HG02981 (cell line): ENCODE data around the gene SIX3.

ENCODE experiments used
- ATAC-seq: cut with Tn5 transposase; IDR thresholded peaks from one replicate; pipeline ENCODE4 v1.9.1; 2021; ENCODE audit warnings: mild to moderate bottlenecking, moderate library complexity; ENCODE audit not compliant: unreplicated experiment

The SIX3 gene

DNA sequence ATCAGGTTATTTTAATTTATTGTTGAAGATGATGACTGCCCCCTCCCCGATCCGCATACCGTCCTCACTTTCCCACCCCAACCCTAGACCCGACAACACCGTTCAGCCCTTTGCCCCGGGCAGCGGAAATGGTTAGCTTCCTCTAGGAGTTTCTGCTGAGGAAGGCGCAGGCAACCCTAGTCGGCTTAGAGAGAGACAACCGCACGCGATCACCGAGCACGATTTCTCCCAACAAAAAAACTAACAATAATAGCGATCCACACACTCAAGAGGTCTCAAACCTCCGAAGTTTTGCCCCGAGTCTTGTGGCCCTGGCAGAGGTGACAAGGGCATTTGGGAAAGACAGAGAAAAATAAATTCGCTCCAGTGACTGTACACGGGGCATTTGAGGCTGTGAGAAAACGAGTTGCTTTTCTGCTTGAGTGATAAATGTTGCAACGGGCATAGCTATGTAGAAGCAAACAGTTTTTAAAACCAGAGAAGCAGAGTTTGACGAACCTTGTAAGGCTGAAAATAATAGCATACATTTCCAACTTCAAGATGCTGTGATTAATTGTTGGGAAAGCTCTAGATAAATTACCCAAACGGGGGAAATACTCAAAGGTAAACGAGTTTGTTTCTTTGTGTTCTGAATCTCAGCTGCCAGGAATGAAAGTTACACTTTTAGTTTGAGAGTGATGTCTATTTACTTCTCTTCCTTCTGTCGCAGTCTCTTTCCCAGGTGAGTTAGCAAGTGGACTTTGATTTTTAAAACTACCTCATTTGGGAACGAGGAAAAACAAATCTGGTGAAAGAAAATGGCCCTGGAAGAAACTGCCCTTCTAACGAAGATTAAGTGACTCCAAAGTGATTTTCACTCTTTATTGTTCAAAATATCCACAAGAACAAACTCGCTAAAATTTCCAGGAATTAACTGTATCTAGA lies 11.0 kb upstream of the SIX3 start:
- no peak for ATAC-seq

DNA sequence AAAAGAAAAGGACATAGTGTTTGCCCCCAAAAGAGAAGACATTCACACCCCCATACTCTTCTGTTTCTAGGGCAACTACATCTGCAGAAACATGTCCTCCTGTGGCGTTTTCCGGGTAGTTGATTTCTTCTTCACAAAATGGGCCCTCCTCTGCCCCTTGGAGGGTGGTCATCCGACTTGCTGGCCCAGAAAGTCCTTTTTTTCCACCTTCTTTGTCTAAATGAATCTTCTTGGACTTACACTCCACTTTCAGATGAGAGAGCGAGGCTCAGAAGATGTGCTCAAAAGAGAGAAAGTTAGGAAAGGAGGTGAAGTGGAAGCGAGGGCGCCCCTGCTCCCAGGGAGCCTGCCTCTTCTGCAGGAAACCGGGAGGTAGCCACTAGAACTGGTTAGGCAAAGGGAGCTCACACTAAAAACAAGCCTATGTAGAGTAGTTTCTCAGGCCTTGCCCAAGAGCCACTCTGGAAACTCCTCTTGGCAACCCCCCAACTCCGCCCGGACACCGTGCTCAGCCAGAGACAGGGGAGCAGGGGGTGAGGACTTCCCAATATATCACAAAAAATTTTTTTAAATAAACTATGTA lies 10.2 kb upstream of the SIX3 start:
- ATAC-seq = no peak

DNA sequence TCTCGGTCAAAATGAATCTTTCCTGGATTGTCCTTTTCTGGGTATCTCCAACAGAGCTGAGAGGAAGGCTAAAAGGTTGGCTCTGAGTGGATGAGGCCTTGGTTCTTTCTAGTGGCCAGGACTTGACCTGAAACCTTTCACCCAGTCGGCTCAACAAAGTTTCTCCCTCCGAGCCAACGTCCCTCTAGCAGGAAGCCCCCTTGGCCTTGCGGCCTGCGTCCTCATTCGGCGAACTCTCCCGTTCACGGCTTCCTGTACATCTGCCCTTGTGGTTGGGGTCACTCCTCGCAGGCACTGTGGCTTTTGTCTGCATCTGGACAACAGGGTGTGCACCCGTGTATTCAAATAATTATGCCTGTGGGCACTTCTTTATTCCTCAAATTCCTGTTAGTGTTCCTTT lies 9.4 kb upstream of the SIX3 start:
- no peak for ATAC-seq

DNA sequence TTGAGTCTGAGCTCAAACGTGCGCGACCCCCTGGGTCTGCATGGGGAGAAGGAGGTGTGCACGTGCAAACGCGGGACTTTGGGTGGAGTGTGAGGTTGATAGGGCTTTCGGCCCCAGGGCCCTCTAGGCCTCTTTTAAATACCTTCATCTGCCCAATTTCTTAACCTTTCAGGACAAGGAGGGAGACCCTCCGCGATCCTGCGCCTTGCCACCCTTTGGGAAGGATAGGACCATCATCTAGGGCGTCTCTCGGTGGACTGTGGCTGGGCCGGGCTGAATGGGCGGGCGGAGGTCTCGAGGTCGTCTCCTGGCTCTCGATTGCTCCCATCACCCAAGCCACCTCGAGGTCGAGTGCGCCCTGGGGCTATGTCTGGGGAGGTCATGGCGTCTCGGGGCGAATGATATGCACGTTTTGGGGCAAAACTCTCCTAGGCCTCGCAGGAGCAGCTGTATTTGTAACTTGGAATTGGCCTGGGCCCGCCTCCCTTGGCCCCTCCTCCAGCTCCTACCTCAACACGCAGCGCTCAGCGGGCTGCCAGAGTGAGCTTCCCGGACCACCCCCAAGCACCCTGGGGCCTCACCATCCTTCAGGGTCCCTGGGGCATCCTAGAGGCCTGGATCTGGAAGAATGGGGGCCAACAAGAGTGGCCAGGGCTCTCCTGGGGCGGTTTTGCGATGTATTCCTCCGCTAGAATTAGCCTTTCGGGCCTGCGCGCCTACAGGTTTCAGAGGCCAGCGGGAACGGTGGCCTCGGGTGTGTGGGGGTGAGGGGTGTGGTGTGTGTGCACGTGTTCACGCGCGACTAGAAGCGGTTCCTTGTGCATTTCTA lies 8.7 kb upstream of the SIX3 start:
- ATAC-seq = no peak

DNA sequence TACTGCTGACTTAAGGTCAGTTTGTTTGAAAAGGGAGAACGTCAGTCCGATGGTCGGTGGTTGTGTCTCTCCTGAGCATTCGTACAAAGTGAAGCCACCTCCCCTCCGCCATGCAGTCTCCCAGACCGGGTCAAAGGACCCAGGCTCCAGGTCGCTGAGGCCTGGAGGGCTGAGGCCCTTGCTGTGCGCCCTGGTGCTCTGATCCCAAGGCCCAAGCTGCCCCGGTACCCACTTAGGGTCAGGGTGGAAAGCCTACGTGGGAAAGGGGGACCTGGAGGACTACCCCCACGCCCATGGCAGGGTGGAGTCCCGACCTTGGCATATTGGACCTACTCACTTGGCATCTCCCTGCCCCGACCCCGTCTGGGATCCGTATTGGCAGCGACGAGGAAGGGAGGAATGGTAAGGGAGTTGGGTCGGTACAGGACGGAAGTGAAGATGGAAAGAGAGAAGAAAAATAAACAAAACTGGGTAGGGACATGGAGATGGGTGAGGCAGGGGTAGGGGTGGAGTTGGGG lies 8.0 kb upstream of the SIX3 start:
- no peak for ATAC-seq

DNA sequence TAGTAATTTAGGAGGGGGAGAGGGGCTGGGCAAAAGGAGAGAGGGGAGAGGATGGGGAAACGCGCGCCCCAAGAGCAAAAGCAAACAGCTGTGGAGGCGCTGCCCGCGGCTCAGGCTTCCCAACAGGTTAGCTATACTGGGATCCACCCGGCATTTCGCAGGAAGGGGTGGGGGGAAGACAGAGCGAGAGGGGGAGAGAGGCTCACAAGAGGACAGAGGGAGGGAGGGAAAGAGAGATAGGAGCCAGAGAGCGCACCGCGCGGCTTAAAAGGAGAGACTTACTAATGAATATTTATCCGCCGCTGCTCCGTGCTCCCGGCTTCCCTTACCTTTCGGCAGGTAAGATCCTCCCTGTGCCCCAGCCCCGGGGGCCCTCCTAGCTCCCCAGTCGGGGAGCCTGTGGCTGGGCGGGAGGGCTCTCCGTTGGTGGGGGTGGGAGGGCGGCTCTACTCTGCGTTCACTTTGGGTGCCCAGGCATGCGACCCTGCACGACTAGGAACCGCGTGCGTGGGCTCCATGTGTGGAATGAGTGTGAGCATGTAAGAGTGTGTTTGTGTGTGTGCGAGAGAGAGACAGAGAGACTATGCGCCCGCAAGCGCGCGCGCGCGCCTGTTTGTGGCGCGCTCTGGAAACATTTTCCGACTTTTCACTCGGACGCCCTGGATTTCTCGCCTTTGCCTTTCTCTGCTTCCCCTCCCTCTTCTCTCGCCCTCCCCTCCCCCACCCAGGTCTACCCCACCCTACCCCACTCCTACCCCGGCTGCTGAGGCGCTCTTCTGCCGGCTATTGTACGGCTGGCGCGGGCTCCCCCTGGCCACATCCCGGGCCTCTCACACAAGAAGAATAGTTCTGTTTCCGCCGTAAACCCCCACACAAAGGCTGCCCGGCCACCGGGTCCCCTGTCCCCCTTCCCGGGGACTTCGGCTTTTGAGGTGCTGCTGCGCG lies 7.2 kb upstream of the SIX3 start:
- no peak for ATAC-seq

DNA sequence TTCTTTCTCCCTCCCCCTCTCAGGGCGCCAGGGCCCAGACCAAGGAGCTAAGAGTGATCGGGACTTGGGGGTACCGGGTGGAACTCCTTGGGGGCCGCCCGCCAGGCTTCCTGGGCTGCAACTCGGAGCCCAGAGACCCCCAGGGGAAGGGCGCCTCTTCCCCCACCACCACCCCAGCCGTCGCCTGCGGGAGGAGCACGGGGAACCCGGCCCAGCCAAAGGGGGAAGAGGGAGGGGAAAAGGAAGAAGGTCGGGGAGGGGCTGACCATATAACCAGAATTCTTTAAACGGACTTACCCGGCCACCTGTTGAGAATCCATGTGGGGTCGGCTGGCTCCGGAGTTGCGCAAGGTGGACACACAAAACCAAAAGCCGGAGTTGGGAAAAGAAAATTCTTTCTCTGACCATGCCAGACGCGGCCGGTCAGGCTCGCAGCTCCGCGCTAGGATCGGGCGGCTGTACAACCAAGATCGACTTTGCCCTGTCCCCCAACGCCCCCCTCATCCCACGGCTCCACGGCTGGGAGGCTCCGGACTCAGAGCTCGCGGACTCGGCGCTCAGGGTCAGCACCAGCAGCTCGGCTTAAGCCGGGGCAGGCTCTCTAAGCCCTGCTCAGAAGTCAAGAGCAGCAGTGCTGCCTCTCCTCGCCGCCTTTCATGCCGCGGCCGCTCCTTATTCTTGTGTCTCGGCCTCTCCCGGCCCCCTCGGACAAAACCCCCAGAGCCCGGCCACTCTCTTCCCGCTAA lies 6.3 kb upstream of the SIX3 start:
- ATAC-seq = no peak

DNA sequence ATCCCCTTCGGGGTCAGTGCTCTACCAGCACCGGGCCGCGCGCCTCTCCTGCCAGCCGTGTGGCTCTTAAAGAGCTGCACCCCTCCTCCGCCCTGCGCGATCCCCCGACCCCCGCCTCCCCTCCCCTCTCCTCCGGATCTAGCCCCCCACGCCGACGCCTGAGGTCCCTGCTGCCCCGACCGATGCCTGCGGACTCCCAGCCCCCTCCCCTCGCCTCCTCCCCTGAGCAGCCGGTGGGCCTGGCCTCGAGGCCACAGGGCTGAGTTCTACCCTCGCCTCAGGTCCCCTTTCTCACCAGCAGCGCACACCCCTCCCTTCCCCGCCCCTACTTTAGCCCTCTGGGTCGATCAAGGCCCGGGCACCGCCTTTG lies 5.8 kb upstream of the SIX3 start:
- ATAC-seq = no peak

DNA sequence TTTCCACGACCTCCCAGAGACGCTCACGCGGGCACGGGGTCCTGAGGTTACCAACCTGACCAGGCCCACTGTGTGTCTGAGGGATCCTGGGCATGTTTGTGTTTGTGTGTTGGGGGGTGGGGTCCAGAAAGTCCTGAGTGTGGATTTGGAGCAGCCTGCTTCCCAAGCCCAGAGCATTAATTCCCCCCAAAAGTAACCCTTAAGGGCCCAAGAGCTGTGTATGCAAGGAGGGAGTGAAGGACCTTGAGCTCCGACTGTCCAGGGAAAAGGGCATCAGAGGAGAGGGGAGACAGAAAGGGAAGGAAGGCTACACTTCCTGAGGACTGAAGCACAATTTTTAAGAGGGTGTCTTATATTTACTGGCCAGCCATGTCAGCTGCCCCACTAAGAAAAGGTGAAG lies 5.2 kb upstream of the SIX3 start:
- ATAC-seq = no peak

DNA sequence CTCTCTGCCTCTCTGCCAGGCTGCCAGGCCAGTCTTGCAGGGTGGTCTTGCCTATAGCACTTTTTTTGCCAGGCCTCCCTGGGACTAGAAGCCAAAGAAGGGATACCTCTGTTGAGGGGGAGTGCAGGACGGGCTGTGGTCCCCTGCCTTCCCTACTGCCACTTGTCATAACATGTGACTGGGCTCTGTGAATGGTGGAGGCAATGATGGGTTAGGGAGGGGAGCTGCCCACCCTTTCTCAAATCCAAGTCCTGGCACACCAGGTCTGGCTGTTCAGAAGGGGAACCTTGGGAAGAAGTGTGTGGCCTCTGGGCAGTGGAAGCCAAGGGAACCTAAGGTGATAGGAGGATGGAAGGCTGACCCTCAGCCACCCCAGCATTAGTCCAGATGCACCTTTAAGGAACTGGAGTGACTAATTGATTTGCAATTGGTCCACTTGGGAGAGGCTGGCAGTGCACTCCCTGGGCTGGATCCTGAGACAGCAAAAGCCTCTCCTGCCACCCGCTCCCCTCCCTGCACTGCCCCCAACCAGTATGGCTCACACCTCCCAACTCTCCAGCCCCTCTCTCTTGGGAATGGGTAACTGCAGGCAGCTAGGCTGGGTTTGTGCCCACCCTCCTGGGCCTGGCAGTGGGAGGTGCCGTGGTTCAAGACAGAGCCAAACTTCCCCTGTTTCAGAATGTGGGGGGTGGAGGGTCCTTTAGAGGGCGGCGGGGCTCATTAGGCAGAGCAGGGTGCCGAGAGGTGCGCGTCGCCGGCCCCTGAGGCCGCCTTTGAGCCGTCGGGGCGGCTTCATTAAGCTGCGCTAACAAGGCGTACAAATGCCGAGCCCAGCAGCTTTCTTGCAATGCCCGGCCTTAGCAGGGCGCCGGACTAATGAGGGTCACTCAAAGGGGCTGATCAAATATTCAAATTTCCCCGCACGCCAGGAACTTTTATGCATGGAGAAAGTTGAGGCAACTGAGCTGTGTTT lies 4.5 kb upstream of the SIX3 start:
- no peak for ATAC-seq

DNA sequence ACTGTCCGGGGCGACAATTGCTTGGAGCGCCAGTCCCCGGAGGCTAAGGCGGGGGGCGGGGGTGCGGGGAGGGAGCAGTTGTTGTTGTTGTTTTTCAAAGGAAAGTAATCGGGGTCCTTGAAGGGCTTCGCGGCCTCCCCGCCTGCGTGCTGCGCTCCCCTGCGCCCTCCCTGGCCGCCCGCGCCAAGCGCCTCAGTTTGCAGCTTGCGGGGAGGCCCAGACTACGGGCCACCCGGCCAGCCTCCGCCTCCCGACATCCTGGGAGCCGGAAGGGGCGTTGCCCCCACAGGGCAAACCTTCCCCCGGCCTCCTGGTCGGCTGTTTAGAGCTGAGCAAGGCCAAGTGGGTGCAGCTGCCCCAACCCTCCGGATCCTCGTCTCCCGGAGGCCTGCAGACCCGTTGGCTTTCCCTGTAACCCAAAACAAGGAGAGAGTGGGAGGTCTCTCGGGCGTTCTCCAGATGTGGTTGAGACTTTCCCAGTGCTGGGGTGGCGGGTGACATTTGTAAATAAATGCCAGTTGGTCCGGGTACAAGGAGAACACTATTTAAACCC lies 3.7 kb upstream of the SIX3 start:
- no peak for ATAC-seq

DNA sequence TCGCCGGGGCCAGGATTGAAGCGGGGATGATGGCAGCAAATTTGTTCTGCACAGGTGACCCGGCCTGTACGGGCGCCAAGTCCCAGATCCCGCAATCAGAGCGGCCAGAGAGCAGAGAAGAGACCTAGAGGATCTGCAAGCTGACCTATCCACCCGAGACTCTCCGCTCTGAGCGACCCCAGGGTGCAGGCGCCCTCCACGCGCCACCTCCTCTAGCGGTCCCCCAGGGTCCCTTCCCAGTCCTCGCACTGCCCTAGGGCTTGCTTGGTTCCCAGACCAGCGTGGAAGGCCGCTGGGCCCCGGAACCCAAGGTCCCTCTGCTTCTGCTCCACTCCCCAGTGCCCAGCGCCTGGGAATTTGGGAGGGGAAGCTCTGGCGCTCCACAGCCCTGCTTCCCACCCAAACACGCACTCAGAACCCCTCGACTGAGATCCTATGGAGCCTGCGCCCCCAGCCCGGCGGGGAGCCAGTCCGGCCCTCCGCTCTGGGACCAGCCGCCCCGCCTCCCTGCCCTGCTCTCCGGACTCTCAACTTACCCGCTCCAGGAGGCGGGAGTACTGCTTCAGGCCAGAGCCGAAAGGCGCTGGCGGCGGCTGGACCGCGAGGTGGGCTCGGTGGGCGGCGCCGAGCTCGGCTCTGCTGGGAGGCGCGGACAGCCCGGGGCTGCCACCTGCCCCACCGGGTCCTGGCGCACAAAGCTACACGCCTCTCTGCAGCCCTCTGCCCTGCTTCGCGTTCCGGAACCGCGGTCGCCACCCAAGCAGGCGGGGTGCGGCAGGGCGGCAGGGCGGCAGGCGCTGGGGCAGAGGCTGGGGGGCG lies 3.0 kb upstream of the SIX3 start:
- no peak for ATAC-seq

DNA sequence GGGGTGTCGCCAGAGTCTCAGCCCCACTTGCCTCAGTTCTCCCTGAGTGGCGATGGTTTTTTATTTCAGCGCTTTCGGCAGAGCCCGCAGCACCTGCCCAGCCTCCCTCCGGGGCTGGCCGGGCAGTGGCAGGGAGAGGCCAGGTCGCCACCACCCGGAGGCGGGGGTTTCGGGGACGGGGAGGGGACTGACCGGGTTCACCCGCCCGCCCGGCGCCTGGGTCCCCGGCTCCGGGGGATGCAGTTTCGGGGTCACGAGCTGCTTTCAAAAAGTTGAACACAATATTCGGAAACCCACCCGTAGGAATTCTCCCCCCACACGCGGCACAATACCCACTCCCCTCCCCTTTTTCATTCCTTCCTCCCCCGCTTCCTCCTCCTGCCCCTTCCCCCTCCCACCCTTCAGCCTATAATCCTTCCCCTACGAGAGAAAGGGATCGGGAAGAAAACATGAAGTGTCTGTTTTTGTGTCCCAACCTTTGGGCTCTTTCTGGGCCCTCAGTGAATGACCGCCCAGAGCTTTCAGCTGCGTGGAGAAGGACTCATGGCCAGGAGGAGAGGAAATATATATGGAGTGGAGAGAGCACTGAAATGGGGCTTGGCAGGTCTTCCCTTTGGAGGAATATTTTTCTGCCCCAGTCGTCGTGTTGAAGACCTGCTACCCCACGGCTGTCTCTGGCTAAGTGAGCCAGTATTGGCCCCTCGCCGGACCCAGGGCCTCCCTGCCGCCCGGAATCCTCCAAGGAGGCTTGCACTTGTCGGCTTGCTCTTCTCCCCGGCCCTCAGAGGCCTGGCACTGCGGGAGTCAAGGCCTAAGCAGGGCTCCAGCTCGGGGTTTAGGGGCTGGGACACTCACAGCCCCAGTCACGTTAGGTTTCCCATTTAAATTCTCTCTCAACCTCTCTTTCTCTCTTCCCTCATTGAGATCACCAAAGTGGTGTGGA lies 2.1 kb upstream of the SIX3 start:
- no peak for ATAC-seq

DNA sequence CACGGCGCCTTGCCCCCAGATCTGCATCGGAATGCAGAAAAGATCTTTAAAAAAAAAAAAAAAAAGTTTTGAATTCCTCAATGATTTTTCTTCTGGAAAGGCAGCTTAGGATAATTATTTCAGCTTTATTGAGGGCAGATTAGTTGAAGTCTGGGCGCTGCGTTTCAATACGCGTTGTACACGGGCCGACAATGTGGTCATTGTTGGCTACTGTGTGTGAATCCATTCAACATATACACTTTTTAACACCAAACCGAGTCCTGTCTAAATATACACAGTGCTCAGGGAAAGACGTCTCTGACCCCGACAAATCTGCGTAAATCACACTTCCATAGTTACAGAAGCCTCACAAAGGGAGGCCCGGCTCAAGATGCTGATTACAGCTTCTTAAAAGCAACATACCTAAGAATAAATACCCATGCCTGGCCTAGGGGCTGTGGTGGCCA lies 1.4 kb upstream of the SIX3 start:
- ATAC-seq = no peak

DNA sequence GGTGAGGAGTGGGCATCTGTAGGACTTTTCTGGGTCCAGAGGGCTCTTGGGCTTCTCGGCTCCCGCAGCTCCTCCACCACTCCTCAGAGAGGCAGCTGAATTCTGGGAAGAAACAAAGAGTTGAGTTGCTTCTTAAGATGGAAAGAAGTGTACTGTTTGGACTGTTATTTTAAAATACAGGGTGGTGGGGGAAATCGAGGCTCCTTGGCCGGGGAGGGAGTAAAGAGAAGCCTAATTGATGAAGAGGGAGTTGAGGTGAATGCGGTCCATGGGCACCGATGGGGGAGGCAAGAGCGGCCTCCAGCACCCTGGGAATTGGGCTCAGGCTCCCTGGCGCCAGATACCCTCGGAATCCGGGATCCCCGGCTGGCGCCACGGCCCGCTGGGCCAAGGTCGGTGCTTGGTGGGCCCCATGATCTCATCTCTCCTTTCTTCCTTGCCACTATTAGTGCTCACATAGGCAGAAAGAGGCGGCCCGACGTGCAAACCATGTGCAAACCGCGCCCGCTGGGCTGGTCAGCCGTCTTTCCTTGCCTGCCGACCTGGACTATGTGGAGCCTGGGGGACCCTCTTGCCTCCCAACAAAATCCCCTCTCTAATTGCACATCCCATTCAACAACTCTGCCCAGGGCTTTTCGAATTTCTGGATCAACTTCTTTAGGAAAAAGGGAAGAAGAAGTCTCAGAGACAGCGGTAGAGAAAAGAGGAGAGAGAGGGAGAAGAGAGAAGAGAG lies 604 bp upstream of the SIX3 start:
- ATAC-seq = no peak
